HepG2 (cell line): ENCODE measurements around the gene RNF213. TPM values are rescaled to one million over a fixed set of nuclear protein-coding genes. Genes with fewer than 3 reads are reported as not detected.

ENCODE experiments used
- AGO2 ChIP-seq: fragments of 200-400 bp; formaldehyde crosslinking; optimal IDR thresholded peaks from 2 replicates; pipeline ENCODE3; 2017; ENCODE audit warnings: mild to moderate bottlenecking, low read depth, low read length, moderate library complexity
- CENPX ChIP-seq: sonication (generic); formaldehyde crosslinking; IDR thresholded peaks from 2 replicates; pipeline ENCODE4 v1.9.0; 2021; ENCODE audit warnings: mild to moderate bottlenecking, missing genetic modification reagents, moderate library complexity
- CHCHD3 ChIP-seq: sonication (generic); formaldehyde crosslinking; IDR thresholded peaks from 2 replicates; pipeline ENCODE4 v1.8.0; 2022; ENCODE audit warnings: mild to moderate bottlenecking, missing genetic modification reagents, moderate library complexity
- FUBP1 ChIP-seq: sonication (generic); formaldehyde crosslinking; IDR thresholded peaks from 2 replicates; pipeline ENCODE4 v1.5.1; 2020; ENCODE audit warnings: missing genetic modification reagents, mild to moderate bottlenecking, borderline replicate concordance
- GLMP ChIP-seq: sonication (generic); formaldehyde crosslinking; IDR thresholded peaks from 2 replicates; pipeline ENCODE4 v1.9.0; 2021; ENCODE audit warnings: missing genetic modification reagents, mild to moderate bottlenecking, borderline replicate concordance
- KLF16 ChIP-seq, 2 experiments: sonication (generic) in 1 of 2; formaldehyde crosslinking in 1 of 2; IDR thresholded peaks; 2 replicates each; pipeline versions ENCODE4 v1.6.1 to v1.8.0; 2016 to 2023; ENCODE audit warnings: missing genetic modification reagents in 2 of 2, missing compliant biosample characterization in 1 of 2
- MYPOP ChIP-seq: sonication (generic); formaldehyde crosslinking; IDR thresholded peaks from 2 replicates; pipeline ENCODE4 v1.8.1; 2023; ENCODE audit warnings: mild to moderate bottlenecking, moderate library complexity, missing genetic modification reagents
- POLR2AphosphoS2 ChIP-seq: IDR thresholded peaks from 2 replicates; pipeline ENCODE4 v1.6.1; 2011; ENCODE audit warnings: low read depth, low read length, improper control_type of control experiment
- SALL2 ChIP-seq: sonication (generic); formaldehyde crosslinking; IDR thresholded peaks from 2 replicates; pipeline ENCODE4 v1.8.1; 2023; ENCODE audit warnings: mild to moderate bottlenecking, missing genetic modification reagents, inconsistent platforms
- SIX4 ChIP-seq: sonication (generic); formaldehyde crosslinking; IDR thresholded peaks from 2 replicates; pipeline ENCODE4 v1.4.0; 2020; ENCODE audit warnings: missing genetic modification reagents
- SMYD3 ChIP-seq: sonication (generic); formaldehyde crosslinking; IDR thresholded peaks from 2 replicates; pipeline ENCODE4 v1.8.1; 2023; ENCODE audit warnings: mild to moderate bottlenecking, missing genetic modification reagents
- SNRNP70 ChIP-seq: fragments of 200-400 bp; formaldehyde crosslinking; IDR thresholded peaks from 2 replicates; pipeline ENCODE4 v1.6.1; 2017; ENCODE audit warnings: mild to moderate bottlenecking, low read depth, low read length, moderate library complexity
- STAT5B ChIP-seq: sonication (generic); formaldehyde crosslinking; IDR thresholded peaks from 2 replicates; pipeline ENCODE4 v1.4.0; 2020; ENCODE audit warnings: missing genetic modification reagents
- ZBTB46 ChIP-seq: sonication (generic); formaldehyde crosslinking; IDR thresholded peaks from 2 replicates; pipeline ENCODE4 v1.4.0; 2020; ENCODE audit warnings: mild to moderate bottlenecking, missing genetic modification reagents, borderline replicate concordance
- ZBTB49 ChIP-seq: sonication (generic); formaldehyde crosslinking; IDR thresholded peaks from 2 replicates; pipeline ENCODE4 v1.4.0; 2020; ENCODE audit warnings: missing genetic modification reagents, borderline replicate concordance
- ZNF20 ChIP-seq: sonication (generic); formaldehyde crosslinking; IDR thresholded peaks from 2 replicates; pipeline ENCODE4 v1.4.0; 2020; ENCODE audit warnings: mild to moderate bottlenecking, moderate library complexity, missing genetic modification reagents
- ZNF577 ChIP-seq: sonication (generic); formaldehyde crosslinking; IDR thresholded peaks from 2 replicates; pipeline ENCODE4 v1.4.0; 2020; ENCODE audit warnings: mild to moderate bottlenecking, low read depth, missing genetic modification reagents, borderline replicate concordance
- ZNF589 ChIP-seq: sonication (generic); formaldehyde crosslinking; conservative IDR thresholded peaks from 2 replicates; pipeline ENCODE4 v1.8.0; 2022; ENCODE audit warnings: mild to moderate bottlenecking, moderate library complexity, missing genetic modification reagents
- ZNF883 ChIP-seq: sonication (generic); formaldehyde crosslinking; IDR thresholded peaks from 2 replicates; pipeline ENCODE4 v1.5.1; 2020; ENCODE audit warnings: mild to moderate bottlenecking, missing genetic modification reagents; ENCODE audit errors: not compliant biosample characterization
- polyA plus RNA-seq, 8 experiments: library from polyadenylated mRNA; depleted of rRNA in 3 of 8; stranded (reverse) in 7 of 8; unstranded in 1 of 8; fragments of >200 nt; fragmentation: Illumina TruSeq in 4 of 8; extraction: Trizol in 4 of 8; gene quantifications; 2 replicates each; pipeline versions ENCODE4 v1.2.1 to v1.2.3, GENCODE V29; 2011 to 2016; ENCODE audit warnings: low read depth in 4 of 8, missing spikeins in 1 of 8, mixed read lengths in 1 of 8; ENCODE audit not compliant: insufficient read depth in 1 of 8
- total RNA-seq, 5 experiments: library from RNA; depleted of rRNA; stranded (reverse); fragments of >200 nt; fragmentation: Illumina TruSeq; extraction: Trizol; gene quantifications; 2 replicates each; pipeline ENCODE4 v1.2.3, GENCODE V29; 2016; ENCODE audit warnings: low read depth in 1 of 5

Gene RNF213
- total and polyA plus RNA-seq, 2 of the 13 experiments (the other 11 are each of a cell fraction or from before 2014, with no cell fraction given), result 38.6 to 38.7 TPM

- TF ChIP-seq SIX4 (CRISPR knock-in tag), result no peak; the same call in 1 of the 2 replicates
- TF ChIP-seq SMYD3 (CRISPR knock-in tag), result peak; percentile 87; the same call in 1 of the 2 replicates
- no peak for TF ChIP-seq ZNF20
- peak; percentile 25 for TF ChIP-seq ZNF883 (CRISPR knock-in tag)
- TF ChIP-seq ZBTB49 (CRISPR knock-in tag), result peak; percentile 7; the same call in 1 of the 2 replicates
- no peak for TF ChIP-seq POLR2AphosphoS2
- TF ChIP-seq AGO2, result peak; percentile 76
- TF ChIP-seq FUBP1, result no peak
- TF ChIP-seq CENPX (CRISPR knock-in tag), result no peak
- TF ChIP-seq KLF16 (CRISPR knock-in tag; IDR thresholded peaks at IDR 0.05), result peak; percentile 93 to 100
- TF ChIP-seq STAT5B, result peak; percentile 40; the same call in 1 of the 2 replicates
- TF ChIP-seq ZNF589, result peak; percentile 17
- no peak for TF ChIP-seq SNRNP70
- TF ChIP-seq ZBTB46 (CRISPR knock-in tag), result 0 out of 2 replicates have a peak, but pooled peaks have one; percentile 2
- peak; percentile 94 for TF ChIP-seq SALL2 (CRISPR knock-in tag)
- 0 out of 2 replicates have a peak, but pooled peaks have one; percentile 70 for TF ChIP-seq ZNF577 (CRISPR knock-in tag)
- peak; percentile 89 for TF ChIP-seq MYPOP (CRISPR knock-in tag)
- TF ChIP-seq CHCHD3 (CRISPR knock-in tag), result peak; percentile 65; the same call in 1 of the 2 replicates
- no peak for TF ChIP-seq GLMP (CRISPR knock-in tag)
Observed at GRCh38 chr17:80414803-80415625, 154.4 kb downstream of the RNF213 start, which contains the start of gene ENDOV (continued).
